NT2/D1 (cell line): ENCODE measurements around the gene CRYBB3.

Experiments used
- DNase-seq: peaks from one replicate; pipeline ENCODE4 v3.0.0-alpha.2; 2011; ENCODE audit warnings: low read depth, low spot score
- H3K27me3 ChIP-seq: 2 replicates; pipeline ENCODE4 v1.6.0; 2011; ENCODE audit warnings: mild to moderate bottlenecking; ENCODE audit not compliant: insufficient read length, insufficient read depth
- H3K36me3 ChIP-seq: 2 replicates; pipeline ENCODE4 v1.6.1; 2011; ENCODE audit warnings: mild to moderate bottlenecking, low read length, mixed read lengths; ENCODE audit not compliant: insufficient read depth, insufficient read length
- H3K4me1 ChIP-seq: 2 replicates; pipeline ENCODE4 v1.5.1; 2011; ENCODE audit not compliant: insufficient read depth, insufficient read length
- H3K4me3 ChIP-seq: 2 replicates; pipeline ENCODE4 v1.5.1; 2011; ENCODE audit warnings: low read depth; ENCODE audit not compliant: insufficient read length
- H3K9ac ChIP-seq: 2 replicates; pipeline ENCODE4 v1.6.0; 2011; ENCODE audit warnings: low read depth; ENCODE audit not compliant: insufficient read length
- H3K9me3 ChIP-seq: 2 replicates; pipeline ENCODE4 v1.5.1; 2011; ENCODE audit warnings: mild to moderate bottlenecking, low read length; ENCODE audit not compliant: insufficient read depth
- SUZ12 ChIP-seq: IDR thresholded peaks from 2 replicates; pipeline ENCODE4 v1.6.1; 2011; ENCODE audit not compliant: insufficient read length, insufficient read depth; ENCODE audit errors: extremely low read depth
- YY1 ChIP-seq: IDR thresholded peaks from 2 replicates; pipeline ENCODE4 v1.6.1; 2011; ENCODE audit not compliant: insufficient read length, insufficient read depth
- ZNF274 ChIP-seq: IDR thresholded peaks from 2 replicates; pipeline ENCODE4 v1.6.1; 2011; ENCODE audit warnings: mild to moderate bottlenecking, low read depth, low read length

CRYBB3 gene

GRCh38 chr22:25161017-25161915, 38.4 kb upstream of the CRYBB3 start:
- no peak overlapping the region for H3K9ac ChIP-seq
- H3K36me3 ChIP-seq, result no peaks in the 10 kb centered on the region
- TF ChIP-seq ZNF274, result no peak
- TF ChIP-seq YY1, result no peak
- TF ChIP-seq SUZ12, result no peak
- DNase-seq, result no peak
- H3K4me3 ChIP-seq, result no peak overlapping the region
- no peaks in the 10 kb centered on the region for H3K9me3 ChIP-seq
- H3K4me1 ChIP-seq, result peaks cover 9% of the 10 kb centered on the region
- H3K27me3 ChIP-seq, result no peaks in the 10 kb centered on the region

GRCh38 chr22:25161916-25162530, 37.6 kb upstream of the CRYBB3 start:
- H3K9me3 ChIP-seq, result no peaks in the 10 kb centered on the region
- H3K9ac ChIP-seq, result no peak overlapping the region
- no peaks in the 10 kb centered on the region for H3K36me3 ChIP-seq
- H3K4me1 ChIP-seq, result peaks cover 12% of the 10 kb centered on the region
- H3K27me3 ChIP-seq, result no peaks in the 10 kb centered on the region
- DNase-seq, result no peak
- TF ChIP-seq SUZ12 (no peak), ZNF274 (no peak), YY1 (no peak)
- H3K4me3 ChIP-seq, result no peak overlapping the region

- Histone ChIP-seq H3K4me3 (no peak overlapping the region), H3K4me1 (peaks cover 12% of the 10 kb centered on the region), H3K27me3 (no peaks in the 10 kb centered on the region), H3K9me3 (no peaks in the 10 kb centered on the region), H3K9ac (no peak overlapping the region), H3K36me3 (no peaks in the 10 kb centered on the region)
- TF ChIP-seq SUZ12 (no peak), YY1 (no peak)
- no peak for DNase-seq
Observed at GRCh38 chr22:25162561-25162960, 37.1 kb upstream of the CRYBB3 start.

- no peak for DNase-seq
- no peak overlapping the region for H3K4me3 ChIP-seq
- H3K27me3 ChIP-seq, result no peaks in the 10 kb centered on the region
- no peaks in the 10 kb centered on the region for H3K9me3 ChIP-seq
- H3K9ac ChIP-seq, result no peak overlapping the region
- TF ChIP-seq YY1 (no peak), ZNF274 (no peak), SUZ12 (no peak)
- peaks cover 7% of the 10 kb centered on the region for H3K4me1 ChIP-seq
- peaks cover 5% of the 10 kb centered on the region for H3K36me3 ChIP-seq
Observed at GRCh38 chr22:25165785-25166184, 33.9 kb upstream of the CRYBB3 start.

- no peak overlapping the region for H3K9ac ChIP-seq
- H3K4me1 ChIP-seq, result peaks cover 7% of the 10 kb centered on the region
- no peaks in the 10 kb centered on the region for H3K9me3 ChIP-seq
- H3K36me3 ChIP-seq, result peaks cover 5% of the 10 kb centered on the region
- DNase-seq, result no peak
- H3K4me3 ChIP-seq, result no peak overlapping the region
- no peaks in the 10 kb centered on the region for H3K27me3 ChIP-seq
- TF ChIP-seq ZNF274, result no peak
- TF ChIP-seq SUZ12, result no peak
- TF ChIP-seq YY1, result no peak
Observed at GRCh38 chr22:25166266-25167040, 33.2 kb upstream of the CRYBB3 start.

- Histone ChIP-seq H3K36me3 (peaks cover 5% of the 10 kb centered on the region), H3K9ac (no peak overlapping the region), H3K4me1 (peaks cover 7% of the 10 kb centered on the region), H3K27me3 (no peaks in the 10 kb centered on the region), H3K9me3 (no peaks in the 10 kb centered on the region), H3K4me3 (no peak overlapping the region)
- no peak for TF ChIP-seq YY1
- no peak for TF ChIP-seq SUZ12
- no peak for TF ChIP-seq ZNF274
- DNase-seq, result no peak
Observed at GRCh38 chr22:25167082-25167481, 32.6 kb upstream of the CRYBB3 start.
